H1 (cell line): ENCODE measurements around the gene GPR61. TPM values are rescaled to one million over a fixed set of nuclear protein-coding genes. Genes with fewer than 3 reads are reported as not detected.
A peak's percentile ranks its signal among the peaks of the same experiment; 100 is the strongest.

Source experiments
- CTCF ChIA-PET: fragments of 300-600 bp; sonication (Branson Sonifier 250); formaldehyde crosslinking; loops from one replicate; lab custom pipeline; 2021; ENCODE audit not compliant: partially characterized antibody; lab: Charles Lee
- POLR2A ChIA-PET: fragments of 300-600 bp; sonication (Branson Sonifier 250); formaldehyde crosslinking; loops from one replicate; lab custom pipeline; 2021; ENCODE audit warnings: inconsistent platforms; ENCODE audit not compliant: partially characterized antibody; lab: Charles Lee
- DNase-seq, 2 experiments: peaks; one replicate each; pipeline versions ENCODE4 v3.0.0 to v3.0.0-alpha.2; 2010 to 2022; ENCODE audit warnings: low spot score in 2 of 2, low read depth in 1 of 2, mixed read lengths in 1 of 2
- FAIRE-seq: peaks from 2 replicates; lab custom pipeline; 2011; peaks lifted over from hg19 to GRCh38; lab: Jason Lieb, UNC
- H2AFZ ChIP-seq: 2 replicates; pipeline ENCODE4 v1.8.1; 2012; ENCODE audit warnings: low read length, inconsistent platforms
- H2AK5ac ChIP-seq: 2 replicates; pipeline ENCODE4 v1.6.1; 2013; ENCODE audit warnings: low read depth, low read length
- H2BK120ac ChIP-seq: replicated peaks from 2 replicates; pipeline ENCODE3; 2013; ENCODE audit warnings: low read depth, low read length, inconsistent platforms
- H2BK12ac ChIP-seq: 2 replicates; pipeline ENCODE4 v1.6.1; 2013; ENCODE audit warnings: low read depth, low read length
- H2BK15ac ChIP-seq: 2 replicates; pipeline ENCODE4 v1.6.1; 2013; ENCODE audit warnings: low read length
- H2BK20ac ChIP-seq: 2 replicates; pipeline ENCODE4 v1.6.1; 2013; ENCODE audit warnings: low read length
- H2BK5ac ChIP-seq: 2 replicates; pipeline ENCODE4 v1.6.1; 2013; ENCODE audit warnings: low read depth, low read length
- H3K14ac ChIP-seq: 2 replicates; pipeline ENCODE4 v1.6.1; 2013; ENCODE audit warnings: inconsistent platforms; ENCODE audit not compliant: insufficient read length
- H3K18ac ChIP-seq: 2 replicates; pipeline ENCODE4 v1.6.1; 2013; ENCODE audit warnings: low read length; ENCODE audit errors: extremely low read depth
- H3K23ac ChIP-seq: 2 replicates; pipeline ENCODE4 v1.6.1; 2013; ENCODE audit warnings: inconsistent platforms; ENCODE audit not compliant: insufficient read length
- H3K23me2 ChIP-seq: 2 replicates; pipeline ENCODE4 v1.6.1; 2013; ENCODE audit warnings: low read depth, low read length
- H3K27ac ChIP-seq: 2 replicates; pipeline ENCODE4 v1.6.1; 2011; ENCODE audit warnings: low read depth, low read length, inconsistent platforms
- H3K27me3 ChIP-seq, 4 experiments: replicated peaks in 1 of 4; 1 replicate in 1 of 4; 2 replicates in 3 of 4; pipeline versions ENCODE4 v1.6.1 to v1.8.1; 2011 to 2013; ENCODE audit warnings: low read length in 3 of 4, mild to moderate bottlenecking in 3 of 4, inconsistent platforms in 2 of 4, mixed read lengths in 2 of 4, moderate library complexity in 1 of 4; ENCODE audit not compliant: control insufficient read depth in 3 of 4, insufficient read depth in 3 of 4; ENCODE audit errors: extremely low read depth in 1 of 4
- H3K36me3 ChIP-seq, 4 experiments: 2 replicates each; pipeline versions ENCODE4 v1.6.1 to v1.8.1; 2011 to 2013; ENCODE audit warnings: mild to moderate bottlenecking in 4 of 4, low read length in 3 of 4, moderate library complexity in 2 of 4, control low read depth in 1 of 4, inconsistent platforms in 1 of 4; ENCODE audit not compliant: insufficient read depth in 4 of 4, control insufficient read depth in 2 of 4
- H3K4ac ChIP-seq: replicated peaks from 2 replicates; pipeline ENCODE3; 2013; ENCODE audit warnings: low read length, low read depth, mixed read lengths, inconsistent platforms; ENCODE audit not compliant: insufficient read length
- H3K4me1 ChIP-seq, 4 experiments: replicated peaks in 1 of 4; 1 replicate in 1 of 4; 2 replicates in 3 of 4; pipeline versions ENCODE4 v1.6.1 to v1.8.1; 2011 to 2013; ENCODE audit warnings: low read length in 3 of 4, inconsistent platforms in 2 of 4, mixed read lengths in 1 of 4; ENCODE audit not compliant: insufficient read depth in 4 of 4, control insufficient read depth in 3 of 4
- H3K4me2 ChIP-seq, 2 experiments: 2 replicates each; pipeline versions ENCODE4 v1.6.1 to v1.8.1; 2011 to 2013; ENCODE audit warnings: low read depth in 2 of 2, low read length in 2 of 2, control low read depth in 1 of 2, inconsistent platforms in 1 of 2, mild to moderate bottlenecking in 1 of 2; ENCODE audit not compliant: insufficient read depth in 1 of 2
- H3K4me3 ChIP-seq, 4 experiments: fragments of 200-600, 300-600 bp in 1 of 4; sonication (generic), shearing (Covaris generic), sonication (Bioruptor Twin) in 1 of 4; 2 replicates each; pipeline versions ENCODE4 v1.5.1 to v1.8.1; 2011 to 2016; ENCODE audit warnings: low read length in 4 of 4, low read depth in 3 of 4, control low read depth in 2 of 4, inconsistent platforms in 2 of 4, mild to moderate bottlenecking in 2 of 4, mixed read lengths in 1 of 4, moderate library complexity in 1 of 4; ENCODE audit not compliant: insufficient read depth in 2 of 4; ENCODE audit errors: extremely low read depth in 1 of 4
- H3K56ac ChIP-seq: replicated peaks from 2 replicates; pipeline ENCODE3; 2013; ENCODE audit warnings: low read depth, mild to moderate bottlenecking, mixed read lengths, low read length, inconsistent platforms; ENCODE audit not compliant: insufficient read length
- H3K79me1 ChIP-seq: 2 replicates; pipeline ENCODE4 v1.6.1; 2013; ENCODE audit warnings: low read depth, low read length, control low read depth
- H3K79me2 ChIP-seq, 2 experiments: 2 replicates each; pipeline versions ENCODE4 v1.6.1 to v1.8.1; 2012 to 2013; ENCODE audit warnings: low read length in 2 of 2, mild to moderate bottlenecking in 2 of 2, inconsistent platforms in 1 of 2; ENCODE audit not compliant: insufficient read depth in 2 of 2, control insufficient read depth in 1 of 2
- H3K9ac ChIP-seq, 4 experiments: replicated peaks in 1 of 4; 1 replicate in 1 of 4; 2 replicates in 3 of 4; pipeline versions ENCODE4 v1.6.1 to v1.8.1; 2011 to 2013; ENCODE audit warnings: low read depth in 3 of 4, low read length in 3 of 4, control low read depth in 2 of 4, mild to moderate bottlenecking in 2 of 4, moderate library complexity in 2 of 4, inconsistent platforms in 1 of 4; ENCODE audit errors: extremely low read depth in 1 of 4
- H3K9me3 ChIP-seq, 2 experiments: 2 replicates each; pipeline versions ENCODE4 v1.6.1 to v1.8.1; 2012 to 2013; ENCODE audit warnings: mild to moderate bottlenecking in 2 of 2, moderate library complexity in 2 of 2, control low read depth in 1 of 2, inconsistent platforms in 1 of 2, low read depth in 1 of 2, low read length in 1 of 2, mixed read lengths in 1 of 2; ENCODE audit not compliant: insufficient read depth in 2 of 2
- H4K20me1 ChIP-seq, 2 experiments: replicated peaks in 1 of 2; 2 replicates each; pipeline versions ENCODE3 to v1.8.1; 2011 to 2013; ENCODE audit warnings: inconsistent platforms in 2 of 2, low read length in 2 of 2, mild to moderate bottlenecking in 1 of 2; ENCODE audit not compliant: insufficient read depth in 2 of 2, control insufficient read depth in 1 of 2
- H4K5ac ChIP-seq: 2 replicates; pipeline ENCODE4 v1.6.1; 2013; ENCODE audit warnings: low read length, low read depth, mixed read lengths, inconsistent platforms; ENCODE audit not compliant: insufficient read length
- H4K8ac ChIP-seq: 2 replicates; pipeline ENCODE4 v1.8.0; 2013; ENCODE audit warnings: mild to moderate bottlenecking, moderate library complexity, low read length, inconsistent platforms; ENCODE audit not compliant: insufficient read depth; ENCODE audit errors: extremely low read depth
- H4K91ac ChIP-seq: replicated peaks from 2 replicates; pipeline ENCODE3; 2013; ENCODE audit warnings: low read length, mixed read lengths, inconsistent platforms; ENCODE audit not compliant: insufficient read length
- ZNF274 ChIP-seq: IDR thresholded peaks from 2 replicates; pipeline ENCODE4 v1.7.0; 2012; ENCODE audit warnings: low read length, borderline replicate concordance; ENCODE audit errors: extremely low read depth
- WGBS, 2 experiments: shearing (Covaris generic) in 1 of 2; methylation state at CpG; one replicate each; pipeline versions ENCODE4 v1.1.6 to v1.1.7; 2013 to 2015; ENCODE audit warnings: low lambda C conversion rate in 2 of 2, mixed read lengths in 2 of 2, inconsistent platforms in 1 of 2, low coverage in 1 of 2, missing lambda C conversion rate in 1 of 2; ENCODE audit not compliant: insufficient replicate concordance in 2 of 2, insufficient coverage in 1 of 2, insufficient read length in 1 of 2; ENCODE audit errors: extremely low coverage in 1 of 2, missing lambda C conversion rate in 1 of 2; 5-methylcytosine and 5-hydroxymethylcytosine counted together
- polyA plus RNA-seq, 7 experiments: library from polyadenylated mRNA; depleted of rRNA in 3 of 7; stranded (reverse) in 5 of 7; unstranded in 2 of 7; fragments of >200 nt in 5 of 7; fragments of 200-250 nt in 2 of 7; gene quantifications; 1 replicate in 5 of 7; 2 replicates in 1 of 7; 4 replicates in 1 of 7; pipeline versions ENCODE4 v1.2.1 to v1.2.3, GENCODE V29; 2011 to 2013; ENCODE audit warnings: missing spikeins in 2 of 7, mixed read lengths in 2 of 7
- total RNA-seq: library from RNA; stranded (reverse); fragmentation: NEBNext Ultra II Directional; extraction: Animal tissue kit (Norgen Biotek cat#: 25700); gene quantifications from 2 replicates; pipeline ENCODE4 v1.2.1, GENCODE V29; 2021

The GPR61 gene
- total and polyA plus RNA-seq, 2 of the 8 experiments (the other 6 are each of a cell fraction or from before 2014, with no cell fraction given): 0.41 to 0.53 TPM

DNA sequence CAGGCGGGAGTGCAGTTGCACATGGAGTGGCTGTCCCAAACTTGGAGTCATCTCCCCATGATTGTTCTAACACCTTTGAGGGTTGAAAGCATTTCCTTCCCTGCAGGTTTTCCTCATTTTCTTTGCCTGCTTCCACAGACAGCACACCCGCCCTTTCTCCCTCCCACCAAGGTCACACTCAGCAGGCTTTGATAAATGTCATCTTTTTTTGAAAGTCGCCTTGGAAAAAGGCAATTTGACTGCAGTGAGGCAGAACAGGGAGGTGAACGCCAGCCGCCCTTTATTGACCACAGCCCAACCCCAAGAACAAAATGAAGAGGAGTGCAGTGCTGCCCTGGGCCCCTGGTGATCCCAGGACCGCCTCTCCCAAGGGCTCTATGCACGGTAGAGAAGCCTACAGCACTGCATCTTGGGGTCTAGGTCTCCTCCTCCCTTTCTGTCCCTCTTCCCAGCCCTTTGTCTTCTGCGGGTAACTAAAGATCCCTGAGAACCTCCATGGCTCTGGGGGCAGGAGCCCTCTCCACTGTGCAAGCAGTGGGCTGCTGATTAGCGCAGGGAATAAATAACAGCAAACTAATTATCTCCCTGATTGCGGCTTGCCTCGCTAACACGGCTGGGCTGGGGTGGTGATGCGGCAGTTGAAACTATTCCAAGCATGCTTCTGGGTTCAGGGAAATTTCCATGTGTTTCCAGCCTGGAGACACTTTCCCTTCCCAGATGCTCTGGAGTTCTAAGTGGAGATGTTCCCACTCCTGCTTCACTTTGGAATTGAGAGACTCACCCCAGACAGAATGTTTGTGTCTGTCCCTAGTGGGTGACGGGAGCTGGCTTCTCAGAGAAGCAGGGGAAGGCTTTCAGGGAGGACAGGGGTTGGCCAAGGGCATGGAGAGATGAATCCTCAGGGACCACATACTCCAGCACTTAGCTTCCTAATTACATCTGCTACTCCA lies 18.4 kb upstream of the GPR61 start:
- no peak overlapping the region for H2BK15ac ChIP-seq
- POLR2A ChIA-PET: interaction anchor here (1.7 kb wide), 1 partner anchor 60 kb away, joined by 3 read pairs; no protein-coding TSS in a partner anchor
- FAIRE-seq: no peak

More for the DNA sequence above, 18.4 kb upstream of the GPR61 start:
- Histone ChIP-seq H4K8ac (peak overlapping the region; percentile 45; the same call in 1 of the 2 replicates), H3K79me2 (no peaks in the 10 kb centered on the region), H4K20me1 (no peaks in the 10 kb centered on the region), H4K5ac (no peak overlapping the region), H3K14ac (no peak overlapping the region), H3K4ac (no peak overlapping the region), H2AK5ac (no peak overlapping the region), H2BK120ac (no peak overlapping the region), H4K91ac (no peak overlapping the region), H2AFZ (0 out of 2 replicates have a peak overlapping the region, but pooled peaks have one; percentile 8), H3K18ac (no peak overlapping the region), H3K27me3 (0 out of 7 replicates have a peak, but pooled peaks cover 0 to 2% (median 0%) of the 10 kb centered on the region in 4 experiments), H2BK5ac (no peak overlapping the region), H3K4me2 (no peak overlapping the region), H3K79me1 (no peaks in the 10 kb centered on the region), H3K23me2 (no peaks in the 10 kb centered on the region), H3K4me3 (no peak overlapping the region), H2BK20ac (no peak overlapping the region), H3K56ac (no peak overlapping the region), H3K23ac (no peak overlapping the region), H3K36me3 (no peaks in the 10 kb centered on the region), H3K27ac (no peak overlapping the region), H2BK12ac (no peak overlapping the region), H3K9ac (no peak overlapping the region), H3K9me3 (no peaks in the 10 kb centered on the region), H3K4me1 (no peaks in the 10 kb centered on the region)
- no peak for TF ChIP-seq ZNF274
- WGBS, 2 experiments: 83% methylated on average over 14 of the region's 14 CpGs; no CpG with 5 or more reads in 1 of the 2 experiments
- DNase-seq: no peak
- CTCF ChIA-PET: interaction anchor here (0.7 to 43.7 kb wide), 6 partner anchors 9 to 26 kb away, joined by 3 to 1755 read pairs (median 350); partner anchors contain the start of genes AMIGO1, ATXN7L2, CYB561D1 and GPR61
